ENCODE measurements around the gene GFRAL. TPM values are rescaled to one million over a fixed set of nuclear protein-coding genes. Genes with fewer than 3 reads are reported as not detected.

GFRAL gene
- total RNA-seq, 6 experiments from 2014 or later: not detected

- peaks cover 1% of the 10 kb centered on the region; the same call in 1 of the 2 replicates for H3K27me3 Mint-ChIP-seq (ENCODE audit: insufficient read depth)
- H3K4me3 Mint-ChIP-seq: no peak overlapping the region
- no peak overlapping the region for H3K27ac Mint-ChIP-seq
- no peaks in the 10 kb centered on the region for H3K4me1 Mint-ChIP-seq (ENCODE audit: low read depth)
- H3K9me3 Mint-ChIP-seq: no peaks in the 10 kb centered on the region
- no peak for TF ChIP-seq CTCF (IDR thresholded peaks at IDR 0.05)
- H3K36me3 Mint-ChIP-seq (ENCODE audit: low read depth): no peaks in the 10 kb centered on the region
- no peak for DNase-seq
Observed at GRCh38 chr6:55433446-55434130, 106.3 kb downstream of the GFRAL start.

GRCh38 chr6:55437141-55437540, 109.9 kb downstream of the GFRAL start:
- Mint-ChIP-seq H3K4me1 (ENCODE audit: low read depth) (no peaks in the 10 kb centered on the region), H3K27ac (no peak overlapping the region), H3K9me3 (no peaks in the 10 kb centered on the region), H3K4me3 (no peak overlapping the region), H3K36me3 (ENCODE audit: low read depth) (no peaks in the 10 kb centered on the region), H3K27me3 (ENCODE audit: insufficient read depth) (peaks cover 6% of the 10 kb centered on the region; the same call in 1 of the 2 replicates)
- no peak for DNase-seq
- no peak for TF ChIP-seq CTCF (IDR thresholded peaks at IDR 0.05)

GRCh38 chr6:55438203-55438602, 110.9 kb downstream of the GFRAL start:
- DNase-seq: no peak
- Mint-ChIP-seq H3K36me3 (ENCODE audit: low read depth) (no peaks in the 10 kb centered on the region), H3K9me3 (no peaks in the 10 kb centered on the region), H3K27me3 (ENCODE audit: insufficient read depth) (peaks cover 8% of the 10 kb centered on the region; the same call in 1 of the 2 replicates), H3K4me1 (ENCODE audit: low read depth) (no peaks in the 10 kb centered on the region), H3K27ac (no peak overlapping the region), H3K4me3 (no peak overlapping the region)
- TF ChIP-seq CTCF (IDR thresholded peaks at IDR 0.05): no peak

- no peak for DNase-seq
- Mint-ChIP-seq H3K4me3 (no peak overlapping the region), H3K27ac (no peak overlapping the region)
Observed at GRCh38 chr6:55443238-55444134, 116.2 kb downstream of the GFRAL start.

More at GRCh38 chr6:55443238-55444134, 116.2 kb downstream of the GFRAL start:
- peaks cover 2% of the 10 kb centered on the region; the same call in 1 of the 2 replicates for H3K4me1 Mint-ChIP-seq (ENCODE audit: low read depth)
- TF ChIP-seq CTCF (IDR thresholded peaks at IDR 0.05): no peak
- H3K9me3 Mint-ChIP-seq: no peaks in the 10 kb centered on the region
- no peaks in the 10 kb centered on the region for H3K36me3 Mint-ChIP-seq (ENCODE audit: low read depth)
- H3K27me3 Mint-ChIP-seq (ENCODE audit: insufficient read depth): peaks cover 8% of the 10 kb centered on the region; the same call in 1 of the 2 replicates
